NCI-H510A (cell line): Measurements from ENCODE around the gene NPIPA8.
"Not testable (repeated sequence)": the region's sequence is repeated elsewhere in the genome, so short reads cannot be mapped to it uniquely, and the experiment has no call there.

Experiments
- DNase-seq: peaks from one replicate; lab custom pipeline; 2025; lab: John Stamatoyannopoulos, UW

NPIPA8 gene

DNA sequence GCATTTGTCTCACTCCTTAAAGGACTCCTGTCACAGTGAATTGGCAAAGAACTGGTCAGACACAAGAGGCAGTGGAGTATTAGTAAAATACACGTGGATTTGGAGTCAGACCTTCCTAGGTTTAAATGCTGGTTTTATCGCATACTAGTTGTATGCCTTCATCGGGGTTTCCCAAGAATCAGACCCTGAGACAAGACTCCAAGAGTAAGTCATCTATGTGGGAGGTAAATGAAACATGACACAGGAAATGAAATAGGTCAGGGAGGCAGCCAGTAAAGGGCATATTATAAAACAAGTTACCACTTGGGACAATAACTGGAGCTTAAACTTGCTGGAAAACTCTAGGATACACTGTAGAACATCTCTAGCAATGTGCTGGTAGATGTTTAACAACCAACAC is 59.8 kb downstream of the NPIPA8 start:
- DNase-seq: not testable (repeated sequence)

DNA sequence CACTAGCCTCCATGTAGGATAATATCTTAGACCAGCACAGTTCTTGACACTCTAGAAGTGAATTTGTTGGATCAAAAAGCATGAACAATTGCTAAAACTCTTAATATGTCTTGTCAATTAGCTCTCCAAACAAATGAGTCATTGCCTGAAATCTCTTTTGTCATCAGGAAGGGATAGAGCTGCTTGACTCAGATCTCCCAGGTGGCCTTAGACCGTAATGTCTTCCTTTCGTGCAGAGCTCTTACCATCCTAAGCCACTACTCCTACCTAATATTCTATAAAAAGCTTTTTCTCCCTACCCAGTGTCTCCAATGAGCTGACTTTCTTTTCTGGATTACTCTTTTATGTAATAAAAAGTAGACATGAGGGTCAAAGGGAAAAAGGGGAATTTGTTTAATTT is 66.4 kb downstream of the NPIPA8 start:
- DNase-seq: not testable (repeated sequence)
